HUES48 (cell line): ENCODE results near the gene CDK15.
A peak's percentile ranks its signal among the peaks of the same experiment; 100 is the strongest.

Source experiments
- H3K27ac ChIP-seq: one replicate; pipeline ENCODE4 v1.7.0; 2013; ENCODE audit warnings: low read depth, low read length, inconsistent platforms
- H3K27me3 ChIP-seq: 2 replicates; pipeline ENCODE4 v1.6.1; 2013; ENCODE audit warnings: mild to moderate bottlenecking, low read length; ENCODE audit not compliant: control insufficient read depth, insufficient read depth
- H3K36me3 ChIP-seq: 2 replicates; pipeline ENCODE4 v1.6.1; 2013; ENCODE audit warnings: low read length; ENCODE audit not compliant: control insufficient read depth, insufficient read depth
- H3K4me1 ChIP-seq: 2 replicates; pipeline ENCODE4 v1.6.1; 2013; ENCODE audit warnings: mild to moderate bottlenecking, low read length; ENCODE audit not compliant: control insufficient read depth, insufficient read depth
- H3K4me3 ChIP-seq: 2 replicates; pipeline ENCODE4 v1.5.1; 2013; ENCODE audit warnings: mild to moderate bottlenecking, low read depth, low read length
- H3K9ac ChIP-seq: 2 replicates; pipeline ENCODE4 v1.6.1; 2013; ENCODE audit warnings: mild to moderate bottlenecking, low read depth, low read length, moderate library complexity
- H3K9me3 ChIP-seq: 2 replicates; pipeline ENCODE4 v1.6.1; 2013; ENCODE audit warnings: low read length; ENCODE audit not compliant: control insufficient read depth, insufficient read depth

CDK15 gene

GRCh38 chr2:201909348-201909747, 103.0 kb downstream of the CDK15 start:
- no peak overlapping the region for H3K4me3 ChIP-seq
- H3K9me3 ChIP-seq = no peaks in the 10 kb centered on the region
- no peak overlapping the region for H3K9ac ChIP-seq
- H3K27ac ChIP-seq = no peak overlapping the region
- H3K4me1 ChIP-seq = peaks cover 48% of the 10 kb centered on the region
- H3K36me3 ChIP-seq = no peaks in the 10 kb centered on the region
- no peaks in the 10 kb centered on the region for H3K27me3 ChIP-seq

GRCh38 chr2:201909961-201910361, 103.6 kb downstream of the CDK15 start:
- Histone ChIP-seq H3K4me3 (no peak overlapping the region), H3K36me3 (no peaks in the 10 kb centered on the region), H3K27me3 (no peaks in the 10 kb centered on the region), H3K9me3 (no peaks in the 10 kb centered on the region), H3K4me1 (peaks cover 42% of the 10 kb centered on the region), H3K9ac (no peak overlapping the region), H3K27ac (no peak overlapping the region)

- no peaks in the 10 kb centered on the region for H3K9me3 ChIP-seq
- H3K36me3 ChIP-seq = no peaks in the 10 kb centered on the region
- H3K9ac ChIP-seq = no peak overlapping the region
- peaks cover 32% of the 10 kb centered on the region for H3K4me1 ChIP-seq
- H3K27me3 ChIP-seq = no peaks in the 10 kb centered on the region
- no peak overlapping the region for H3K4me3 ChIP-seq
- no peak overlapping the region for H3K27ac ChIP-seq
These were observed 105.0 kb downstream of the CDK15 start for GRCh38 chr2:201911372-201911771.

GRCh38 chr2:201913201-201913600, 106.9 kb downstream of the CDK15 start:
- Histone ChIP-seq H3K9ac (no peak overlapping the region), H3K36me3 (no peaks in the 10 kb centered on the region), H3K4me3 (no peak overlapping the region), H3K27ac (no peak overlapping the region), H3K9me3 (no peaks in the 10 kb centered on the region), H3K4me1 (peaks cover 20% of the 10 kb centered on the region), H3K27me3 (no peaks in the 10 kb centered on the region)

- no peak overlapping the region for H3K4me3 ChIP-seq
- H3K4me1 ChIP-seq = peaks cover 13% of the 10 kb centered on the region
- no peak overlapping the region for H3K27ac ChIP-seq
- no peaks in the 10 kb centered on the region for H3K9me3 ChIP-seq
- H3K9ac ChIP-seq = no peak overlapping the region
- no peaks in the 10 kb centered on the region for H3K36me3 ChIP-seq
- H3K27me3 ChIP-seq = no peaks in the 10 kb centered on the region
These were observed 109.1 kb downstream of the CDK15 start for GRCh38 chr2:201915446-201915845.

GRCh38 chr2:201916565-201916964, 110.2 kb downstream of the CDK15 start:
- Histone ChIP-seq H3K27me3 (no peaks in the 10 kb centered on the region), H3K9me3 (no peaks in the 10 kb centered on the region), H3K27ac (no peak overlapping the region), H3K4me1 (peaks cover 5% of the 10 kb centered on the region), H3K4me3 (no peak overlapping the region), H3K36me3 (no peaks in the 10 kb centered on the region), H3K9ac (no peak overlapping the region)

GRCh38 chr2:201918616-201919307, 112.4 kb downstream of the CDK15 start:
- H3K4me3 ChIP-seq = no peak overlapping the region
- no peak overlapping the region for H3K27ac ChIP-seq
- H3K9me3 ChIP-seq = no peaks in the 10 kb centered on the region
- no peaks in the 10 kb centered on the region for H3K36me3 ChIP-seq
- H3K4me1 ChIP-seq = peaks cover 11% of the 10 kb centered on the region
- no peak overlapping the region for H3K9ac ChIP-seq
- H3K27me3 ChIP-seq = no peaks in the 10 kb centered on the region

- Histone ChIP-seq H3K4me3 (no peak overlapping the region), H3K27me3 (no peaks in the 10 kb centered on the region), H3K27ac (no peak overlapping the region)
These were observed 112.9 kb downstream of the CDK15 start for GRCh38 chr2:201919308-201919634.

GRCh38 chr2:201923436-201924328, 117.3 kb downstream of the CDK15 start:
- Histone ChIP-seq H3K27me3 (no peaks in the 10 kb centered on the region), H3K27ac (peak overlapping the region; percentile 11), H3K9ac (no peak overlapping the region), H3K9me3 (no peaks in the 10 kb centered on the region), H3K4me1 (peaks cover 25% of the 10 kb centered on the region), H3K36me3 (no peaks in the 10 kb centered on the region), H3K4me3 (no peak overlapping the region)

More at GRCh38 chr2:201919308-201919634, 112.9 kb downstream of the CDK15 start:
- peaks cover 16% of the 10 kb centered on the region for H3K4me1 ChIP-seq
- no peaks in the 10 kb centered on the region for H3K9me3 ChIP-seq
- no peaks in the 10 kb centered on the region for H3K36me3 ChIP-seq
- no peak overlapping the region for H3K9ac ChIP-seq

- no peaks in the 10 kb centered on the region for H3K27me3 ChIP-seq
- no peaks in the 10 kb centered on the region for H3K36me3 ChIP-seq
- H3K9ac ChIP-seq = no peak overlapping the region
- peaks cover 28% of the 10 kb centered on the region for H3K4me1 ChIP-seq
- no peak overlapping the region for H3K27ac ChIP-seq
- H3K4me3 ChIP-seq = no peak overlapping the region
- no peaks in the 10 kb centered on the region for H3K9me3 ChIP-seq
These were observed 118.1 kb downstream of the CDK15 start for GRCh38 chr2:201924453-201924852.

- no peak overlapping the region for H3K4me3 ChIP-seq
- no peaks in the 10 kb centered on the region for H3K36me3 ChIP-seq
- no peak overlapping the region for H3K9ac ChIP-seq
- no peaks in the 10 kb centered on the region for H3K9me3 ChIP-seq
- peaks cover 28% of the 10 kb centered on the region for H3K4me1 ChIP-seq
- H3K27ac ChIP-seq = no peak overlapping the region
- H3K27me3 ChIP-seq = no peaks in the 10 kb centered on the region
These were observed 118.7 kb downstream of the CDK15 start for GRCh38 chr2:201925056-201925455.
